NB4 (cell line): ENCODE results near the gene PITPNB.

ENCODE experiments used
- MYC ChIP-seq: IDR thresholded peaks from 2 replicates; pipeline ENCODE4 v1.6.1; 2011; ENCODE audit warnings: low read depth, low read length
- POLR2A ChIP-seq: IDR thresholded peaks from 2 replicates; pipeline ENCODE4 v1.6.1; 2011; ENCODE audit warnings: mild to moderate bottlenecking; ENCODE audit not compliant: insufficient read length; ENCODE audit errors: extremely low read depth
- TF ChIP-seq, protein P1 (sequence below): IDR thresholded peaks from one replicate; pipeline ENCODE4 v1.5.1; 2012; ENCODE audit warnings: low read depth, low read length
- TF ChIP-seq, protein P2 (sequence below): IDR thresholded peaks from 2 replicates; pipeline ENCODE4 v1.6.1; 2011; ENCODE audit warnings: low read depth, low read length

DNA sequence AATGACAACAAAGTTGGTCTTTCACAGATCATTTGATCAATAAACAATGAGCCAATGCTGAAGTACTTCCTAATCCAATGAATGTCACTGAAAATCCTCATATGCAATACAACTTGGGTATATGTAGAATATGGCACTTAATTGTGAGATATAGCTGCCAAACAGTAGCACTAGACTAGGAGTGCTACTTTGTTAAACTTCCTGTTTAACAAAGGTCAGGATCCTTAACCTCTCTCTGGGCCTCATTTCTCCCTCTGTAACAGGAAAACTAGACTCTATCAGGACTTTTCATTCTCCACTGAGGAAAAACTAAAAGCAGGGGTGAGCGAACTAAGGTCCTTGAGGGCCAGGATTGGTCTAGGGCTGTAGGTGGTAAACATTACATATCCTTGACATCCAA is 56.1 kb downstream of the PITPNB start:
- TF ChIP-seq, protein P1, sequence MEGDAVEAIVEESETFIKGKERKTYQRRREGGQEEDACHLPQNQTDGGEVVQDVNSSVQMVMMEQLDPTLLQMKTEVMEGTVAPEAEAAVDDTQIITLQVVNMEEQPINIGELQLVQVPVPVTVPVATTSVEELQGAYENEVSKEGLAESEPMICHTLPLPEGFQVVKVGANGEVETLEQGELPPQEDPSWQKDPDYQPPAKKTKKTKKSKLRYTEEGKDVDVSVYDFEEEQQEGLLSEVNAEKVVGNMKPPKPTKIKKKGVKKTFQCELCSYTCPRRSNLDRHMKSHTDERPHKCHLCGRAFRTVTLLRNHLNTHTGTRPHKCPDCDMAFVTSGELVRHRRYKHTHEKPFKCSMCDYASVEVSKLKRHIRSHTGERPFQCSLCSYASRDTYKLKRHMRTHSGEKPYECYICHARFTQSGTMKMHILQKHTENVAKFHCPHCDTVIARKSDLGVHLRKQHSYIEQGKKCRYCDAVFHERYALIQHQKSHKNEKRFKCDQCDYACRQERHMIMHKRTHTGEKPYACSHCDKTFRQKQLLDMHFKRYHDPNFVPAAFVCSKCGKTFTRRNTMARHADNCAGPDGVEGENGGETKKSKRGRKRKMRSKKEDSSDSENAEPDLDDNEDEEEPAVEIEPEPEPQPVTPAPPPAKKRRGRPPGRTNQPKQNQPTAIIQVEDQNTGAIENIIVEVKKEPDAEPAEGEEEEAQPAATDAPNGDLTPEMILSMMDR: no peak
- TF ChIP-seq POLR2A: no peak
- no peak for TF ChIP-seq MYC
- TF ChIP-seq, protein P2, sequence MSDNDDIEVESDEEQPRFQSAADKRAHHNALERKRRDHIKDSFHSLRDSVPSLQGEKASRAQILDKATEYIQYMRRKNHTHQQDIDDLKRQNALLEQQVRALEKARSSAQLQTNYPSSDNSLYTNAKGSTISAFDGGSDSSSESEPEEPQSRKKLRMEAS: no peak
